ENCODE measurements around the gene LPO.
A peak's percentile ranks its signal among the peaks of the same experiment; 100 is the strongest.

The LPO gene

GRCh38 chr17:58238147-58238634 lies at the start of gene LPO:
TSS of gene LPO (plus strand) at chr17:58238584. CDS start at chr17:58242980, 4,396 bp downstream.
- no peak for DNase-seq (ENCODE audit: low read depth in 3 of 3)

- DNase-seq (ENCODE audit: low read depth in 3 of 3): no peak
Observed at GRCh38 chr17:58189436-58190146, 48.8 kb upstream of the LPO start.

DNA sequence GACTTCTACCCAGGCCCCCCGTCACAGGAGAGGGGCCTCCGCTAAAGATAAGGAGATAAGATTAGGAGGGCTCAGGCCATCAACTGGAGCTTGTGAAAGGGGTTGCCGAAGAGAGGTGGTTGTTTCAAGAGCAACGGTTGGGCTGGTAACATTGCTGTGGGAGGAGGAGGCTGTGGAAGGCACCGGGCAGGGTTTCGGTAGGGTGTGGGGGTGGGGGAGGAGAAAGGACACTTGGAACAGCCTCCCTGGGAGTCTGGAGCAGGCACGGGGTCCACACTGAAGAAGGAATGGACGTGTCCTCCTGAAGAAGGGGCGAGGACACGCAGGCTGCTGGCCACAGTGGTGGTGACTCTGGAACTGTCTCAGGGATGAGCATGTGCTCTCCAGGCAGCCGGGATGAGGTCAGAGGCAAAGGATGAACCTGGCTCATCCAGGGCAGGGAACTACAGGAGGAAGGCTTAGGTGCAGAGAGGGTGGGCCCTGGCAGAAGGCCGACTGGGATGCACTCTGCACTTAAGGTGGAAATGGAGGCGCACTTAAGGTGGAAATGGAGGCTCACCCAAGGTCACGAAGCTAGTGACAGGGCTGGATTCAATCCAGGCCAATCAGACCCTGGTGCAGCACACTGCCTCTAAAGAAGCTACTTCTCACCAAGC lies 47.0 kb upstream of the LPO start:
- DNase-seq (ENCODE audit: low read depth in 3 of 3): no peak

DNA sequence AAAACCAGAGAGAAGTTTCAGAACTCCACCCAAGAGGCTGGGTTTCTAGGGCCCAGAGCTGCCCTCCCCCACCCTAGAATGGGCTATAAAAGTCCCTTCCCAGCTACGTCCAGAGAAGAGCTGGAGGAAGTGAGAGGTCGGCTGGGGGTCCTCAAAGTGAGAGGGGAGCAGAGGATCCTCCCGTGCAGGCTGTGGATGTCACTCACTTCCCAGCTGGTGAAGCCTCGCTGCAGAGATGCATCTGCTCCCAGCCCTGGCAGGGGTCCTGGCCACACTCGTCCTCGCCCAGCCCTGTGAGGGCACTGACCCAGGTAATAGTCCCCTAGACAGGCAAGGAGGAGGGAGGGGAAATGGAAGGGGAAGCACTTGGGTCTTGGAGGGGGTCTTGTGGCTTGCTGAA lies 45.8 kb upstream of the LPO start, which contains the start of gene EPX:
TSS of gene EPX (plus strand) at position 115 of the 400 bp plus-strand sequence. CDS start at position 236, 121 bp downstream.
- no peak for DNase-seq (ENCODE audit: low read depth in 3 of 3)

DNA sequence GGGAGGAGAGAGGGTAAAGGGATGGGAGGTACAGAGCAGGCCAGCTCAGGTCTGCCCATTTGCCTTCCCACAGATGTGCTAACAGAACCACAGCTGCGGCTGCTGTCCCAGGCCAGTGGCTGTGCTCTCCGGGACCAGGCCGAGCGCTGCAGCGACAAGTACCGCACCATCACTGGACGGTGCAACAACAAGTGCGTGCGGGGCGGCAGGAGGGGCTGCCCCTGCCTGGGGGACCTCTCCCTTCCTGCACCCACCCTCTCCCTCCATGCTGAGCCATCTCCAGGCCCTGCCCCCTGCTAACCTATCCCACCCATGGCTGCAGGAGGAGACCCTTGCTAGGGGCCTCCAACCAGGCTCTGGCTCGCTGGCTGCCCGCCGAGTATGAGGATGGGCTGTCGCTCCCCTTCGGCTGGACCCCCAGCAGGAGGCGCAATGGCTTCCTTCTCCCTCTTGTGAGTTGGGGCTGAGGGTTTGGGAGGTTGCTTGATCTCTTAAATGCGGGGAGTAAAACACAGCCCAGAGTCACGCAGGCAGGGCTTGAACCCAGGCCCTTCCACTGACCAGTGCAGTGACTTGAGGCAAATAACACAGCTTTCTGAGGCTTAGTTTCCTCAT lies 44.6 kb upstream of the LPO start:
- DNase-seq (ENCODE audit: low read depth in 3 of 3): no peak

DNA sequence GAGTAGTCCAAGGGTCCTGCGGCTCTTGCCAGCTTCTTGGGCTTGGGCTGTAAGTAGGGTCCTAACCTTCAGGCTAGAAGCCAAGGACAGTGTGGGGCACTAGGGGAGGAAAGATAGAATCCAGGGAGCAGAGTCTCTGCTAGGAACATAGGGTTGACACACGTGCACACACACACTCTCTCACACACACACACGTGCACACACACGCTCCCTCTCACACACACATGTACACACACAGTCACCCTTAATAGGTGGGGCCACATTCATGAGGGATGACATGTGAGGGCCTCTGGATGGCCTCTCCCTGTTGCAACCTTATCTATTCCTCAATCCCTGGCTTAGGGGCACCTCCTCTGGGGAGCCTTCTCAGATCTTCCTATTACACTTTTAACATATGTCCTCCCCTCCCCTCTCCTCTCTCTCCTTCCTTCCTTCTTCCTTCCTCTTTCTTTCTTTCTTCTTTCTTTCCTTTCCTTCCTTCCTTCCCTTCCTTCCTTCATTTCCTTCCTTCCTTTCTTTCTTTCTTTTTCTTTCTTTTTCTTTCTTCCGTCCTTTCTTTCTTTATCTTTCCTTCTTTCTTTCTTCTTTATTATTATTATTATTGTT lies 42.8 kb upstream of the LPO start:
- no peak for DNase-seq (ENCODE audit: low read depth in 3 of 3)

DNA sequence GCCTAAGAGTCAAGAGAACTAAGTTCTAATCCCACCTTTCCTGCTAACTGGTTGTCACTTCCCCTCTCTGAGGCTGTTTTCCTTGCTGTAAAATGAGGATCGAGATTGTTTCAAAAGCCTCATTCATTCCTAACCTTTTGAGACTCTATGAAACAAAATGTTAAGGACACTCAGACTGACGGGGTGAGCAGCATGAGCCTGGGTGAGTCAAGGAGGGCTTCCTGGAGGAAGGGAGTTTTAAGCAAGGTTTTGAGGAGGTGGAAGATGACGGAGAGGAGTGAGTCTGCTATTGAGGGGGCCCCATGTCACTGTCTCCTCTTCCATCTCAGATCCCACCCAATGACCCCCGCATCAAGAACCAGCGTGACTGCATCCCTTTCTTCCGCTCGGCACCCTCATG lies 41.8 kb upstream of the LPO start:
- DNase-seq (ENCODE audit: low read depth in 3 of 3): no peak

DNA sequence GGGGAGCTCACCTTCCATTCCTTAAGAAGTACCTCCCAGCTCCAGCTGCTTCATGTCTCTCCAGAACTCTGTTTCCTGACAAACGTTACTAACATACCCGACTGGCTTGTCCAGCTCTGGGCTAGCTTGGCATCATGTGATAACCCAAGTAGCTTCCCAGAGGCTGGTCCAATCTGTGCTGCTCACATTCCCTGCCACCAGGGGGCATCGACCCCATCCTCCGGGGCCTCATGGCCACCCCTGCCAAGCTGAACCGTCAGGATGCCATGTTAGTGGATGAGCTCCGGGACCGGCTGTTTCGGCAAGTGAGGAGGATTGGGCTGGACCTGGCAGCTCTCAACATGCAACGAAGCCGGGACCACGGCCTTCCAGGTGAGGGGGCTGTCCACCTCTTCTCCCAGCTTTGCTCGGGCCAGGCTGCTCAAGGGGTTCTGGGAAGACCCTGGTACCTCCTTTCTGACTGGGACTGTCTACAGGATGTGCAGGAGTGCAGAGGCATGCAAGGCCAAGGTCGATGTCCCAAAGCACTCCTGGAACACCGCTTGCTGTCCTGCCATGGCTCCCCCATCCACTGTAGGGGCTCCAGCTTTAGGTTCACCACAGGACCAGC lies 38.3 kb upstream of the LPO start:
- DNase-seq (ENCODE audit: low read depth in 3 of 3): peak; percentile 32 to 46 (median 41)

GRCh38 chr17:58202859-58203258 lies 35.5 kb upstream of the LPO start:
- DNase-seq (ENCODE audit: low read depth in 3 of 3): no peak

GRCh38 chr17:58204796-58205195 lies 33.6 kb upstream of the LPO start:
- DNase-seq (ENCODE audit: low read depth in 3 of 3): no peak

- DNase-seq (ENCODE audit: low read depth in 3 of 3): no peak
Observed at GRCh38 chr17:58205936-58206335, 32.4 kb upstream of the LPO start.

GRCh38 chr17:58207451-58207850 lies 30.9 kb upstream of the LPO start:
- no peak for DNase-seq (ENCODE audit: low read depth in 3 of 3)

DNA sequence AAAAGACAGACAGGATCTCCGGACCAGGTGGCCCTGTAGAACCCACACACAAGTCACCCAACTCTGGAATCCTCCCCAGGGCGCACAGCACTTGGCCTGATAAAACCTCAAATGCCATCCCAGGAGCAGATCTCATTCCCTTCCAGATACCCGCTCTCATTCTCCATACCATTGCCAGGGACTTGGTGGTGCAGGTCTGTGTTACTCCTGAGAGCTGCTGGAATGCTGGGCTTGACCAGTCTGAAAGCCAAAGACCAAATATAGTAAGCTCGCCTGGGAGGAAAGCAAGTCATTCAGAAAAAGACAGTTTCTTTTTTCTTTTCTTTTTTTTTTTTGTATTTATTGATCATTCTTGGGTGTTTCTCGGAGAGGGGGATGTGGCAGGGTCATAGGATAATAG lies 30.0 kb upstream of the LPO start:
- DNase-seq (ENCODE audit: low read depth in 3 of 3): no peak

GRCh38 chr17:58210922-58211321 lies 27.5 kb upstream of the LPO start:
- no peak for DNase-seq (ENCODE audit: low read depth in 3 of 3)

DNA sequence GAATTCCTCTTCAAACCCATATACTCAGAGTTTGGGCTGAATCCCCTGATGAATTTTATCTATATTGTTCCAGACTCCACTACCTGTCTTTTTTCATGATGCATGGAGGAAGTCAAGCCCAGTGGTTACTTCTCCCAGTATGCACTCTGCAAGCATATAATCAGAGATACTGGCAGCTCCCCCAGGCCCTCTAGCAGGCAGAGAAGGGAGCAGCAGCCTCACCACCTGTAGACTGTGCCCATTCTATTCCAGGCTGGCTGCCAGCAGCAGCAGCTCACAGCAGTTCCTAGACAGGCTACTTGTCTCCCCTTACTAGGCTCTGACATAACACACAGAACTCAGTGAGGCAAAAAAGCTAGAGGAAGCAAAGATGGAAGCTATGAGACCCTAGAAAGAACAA lies 22.7 kb upstream of the LPO start:
- DNase-seq (ENCODE audit: low read depth in 3 of 3): no peak

DNA sequence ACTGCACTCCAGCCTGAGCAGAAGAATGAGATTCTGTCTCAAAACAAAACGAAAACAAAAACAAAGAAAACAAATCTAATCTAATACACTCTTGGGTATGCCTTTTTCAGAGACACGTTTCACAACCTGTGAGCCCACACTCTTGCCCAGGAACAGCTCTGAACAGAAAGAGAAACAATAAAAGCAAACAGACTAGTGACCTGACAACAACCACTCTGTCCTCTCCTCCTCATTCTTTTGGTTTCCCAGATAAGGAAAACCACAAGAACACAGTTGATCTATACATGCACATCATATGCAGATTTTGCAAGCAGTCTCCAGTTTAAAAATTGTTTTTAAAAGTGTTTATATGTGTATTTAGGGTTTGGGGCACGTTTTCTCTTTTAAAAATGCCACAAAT lies 20.6 kb upstream of the LPO start:
- DNase-seq (ENCODE audit: low read depth in 3 of 3): no peak

DNA sequence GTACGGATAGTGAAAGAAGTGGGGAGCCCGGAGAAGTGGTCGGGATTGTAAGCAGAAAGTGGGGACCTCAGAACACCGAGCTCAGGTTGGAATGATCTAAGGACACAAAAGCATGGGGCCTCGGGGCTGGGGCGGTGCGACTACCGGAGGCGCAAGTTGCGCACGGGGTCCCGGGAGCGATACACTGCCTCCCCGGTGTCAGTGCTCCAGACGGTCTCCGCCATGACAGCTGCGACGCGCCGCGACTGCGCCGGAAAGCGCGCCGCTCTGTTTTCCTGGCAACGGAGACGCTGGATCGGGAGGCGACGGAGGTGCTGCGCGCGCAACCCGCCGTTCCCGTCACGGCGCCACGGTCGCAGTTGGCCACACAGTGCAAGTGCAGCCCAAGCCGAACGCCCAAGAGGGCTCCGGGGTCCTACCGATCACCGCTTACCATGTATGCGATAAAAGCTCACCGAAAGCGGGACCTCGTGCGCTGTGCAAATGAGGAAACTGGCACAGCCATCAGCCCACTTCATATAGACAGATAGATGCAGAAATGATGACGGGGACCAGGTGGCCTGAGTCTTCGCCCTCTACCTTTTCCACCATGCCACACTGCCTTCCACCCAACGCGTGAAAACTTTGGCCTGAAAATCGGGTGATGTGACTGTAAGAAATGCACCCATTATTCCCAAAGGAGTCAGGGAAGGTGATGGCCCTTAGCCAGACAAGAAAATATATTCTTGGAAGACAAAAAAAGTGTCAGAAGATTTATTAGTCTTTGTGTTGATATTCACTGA lies 19.2 kb upstream of the LPO start, which contains the start of gene MKS1:
TSS of gene MKS1 (minus strand) at position 249 of the 782 bp plus-strand sequence. CDS start at position 224, 25 bp downstream.
- peak; percentile 88 to 95 (median 93) for DNase-seq (ENCODE audit: low read depth in 3 of 3)

DNA sequence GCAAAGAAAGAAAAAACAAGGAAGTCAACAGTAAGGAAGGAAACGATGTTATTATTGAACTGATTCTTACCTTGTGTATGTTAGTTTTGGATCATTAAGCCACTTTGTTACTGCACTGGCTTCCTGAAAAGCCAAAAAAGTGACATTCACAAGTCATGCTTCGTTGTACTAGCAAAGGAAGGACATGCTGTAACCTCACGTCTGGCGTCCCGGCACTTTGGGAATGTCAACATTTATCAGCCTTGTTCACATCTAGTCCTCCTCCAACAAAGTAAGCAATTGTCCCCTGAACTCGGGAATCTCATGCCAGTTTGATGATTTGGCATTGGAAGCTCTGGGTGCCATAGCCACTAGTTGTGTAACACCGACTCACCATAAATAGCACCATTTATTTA lies 18.6 kb upstream of the LPO start:
- DNase-seq (ENCODE audit: low read depth in 3 of 3): no peak

DNA sequence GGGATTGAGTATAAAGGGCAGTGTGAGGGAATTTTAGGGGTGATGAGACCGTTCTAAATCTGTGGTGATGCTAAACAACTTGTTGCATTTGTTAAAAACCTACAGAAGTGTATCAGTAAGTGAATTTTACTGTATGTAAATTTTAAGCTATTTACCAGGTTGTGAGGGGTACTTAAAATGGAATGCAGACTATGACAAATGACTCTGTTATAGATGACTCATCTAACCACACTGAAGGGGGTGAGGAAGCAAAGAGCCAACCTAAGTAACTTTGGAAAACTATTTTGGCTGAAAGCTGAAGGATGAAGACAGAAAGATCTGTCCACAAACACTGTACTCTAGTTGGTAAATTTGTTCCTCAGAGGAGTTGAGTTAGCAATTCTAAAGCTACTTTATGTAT lies 14.1 kb upstream of the LPO start:
- no peak for DNase-seq (ENCODE audit: low read depth in 3 of 3)

- DNase-seq (ENCODE audit: low read depth in 3 of 3): no peak
Observed at GRCh38 chr17:58227733-58228132, 10.7 kb upstream of the LPO start.

GRCh38 chr17:58228679-58229078 lies 9.7 kb upstream of the LPO start:
- no peak for DNase-seq (ENCODE audit: low read depth in 3 of 3)
